ENCODE measurements around the gene EXOG. TPM values are rescaled to one million over a fixed set of nuclear protein-coding genes. Genes with fewer than 3 reads are reported as not detected.

The EXOG gene
- total RNA-seq, 6 experiments from 2014 or later = 2.7 to 5.3 (median 3.9) TPM

- intact Hi-C loops (cut with DNase I) = loop anchor here in 1 of 2 donors (5.0 kb wide), 1 partner anchor 128 kb away; no protein-coding TSS in a partner anchor
- Histone ChIP-seq H3K27me3 (no peaks in the 10 kb centered on the region), H3K4me1 (no peaks in the 10 kb centered on the region), H3K36me3 (peaks cover 0 to 49% (median 16%) of the 10 kb centered on the region in 4 donors), H3K9me3 (no peaks in the 10 kb centered on the region), H3K27ac (no peak overlapping the region), H3K4me3 (no peak overlapping the region)
- TF ChIP-seq POLR2A (IDR thresholded peaks at IDR 0.05) = no peak
- TF ChIP-seq, protein P1, sequence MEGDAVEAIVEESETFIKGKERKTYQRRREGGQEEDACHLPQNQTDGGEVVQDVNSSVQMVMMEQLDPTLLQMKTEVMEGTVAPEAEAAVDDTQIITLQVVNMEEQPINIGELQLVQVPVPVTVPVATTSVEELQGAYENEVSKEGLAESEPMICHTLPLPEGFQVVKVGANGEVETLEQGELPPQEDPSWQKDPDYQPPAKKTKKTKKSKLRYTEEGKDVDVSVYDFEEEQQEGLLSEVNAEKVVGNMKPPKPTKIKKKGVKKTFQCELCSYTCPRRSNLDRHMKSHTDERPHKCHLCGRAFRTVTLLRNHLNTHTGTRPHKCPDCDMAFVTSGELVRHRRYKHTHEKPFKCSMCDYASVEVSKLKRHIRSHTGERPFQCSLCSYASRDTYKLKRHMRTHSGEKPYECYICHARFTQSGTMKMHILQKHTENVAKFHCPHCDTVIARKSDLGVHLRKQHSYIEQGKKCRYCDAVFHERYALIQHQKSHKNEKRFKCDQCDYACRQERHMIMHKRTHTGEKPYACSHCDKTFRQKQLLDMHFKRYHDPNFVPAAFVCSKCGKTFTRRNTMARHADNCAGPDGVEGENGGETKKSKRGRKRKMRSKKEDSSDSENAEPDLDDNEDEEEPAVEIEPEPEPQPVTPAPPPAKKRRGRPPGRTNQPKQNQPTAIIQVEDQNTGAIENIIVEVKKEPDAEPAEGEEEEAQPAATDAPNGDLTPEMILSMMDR (IDR thresholded peaks at IDR 0.05) = no peak
- 44% methylated on average over 3 of the region's 3 CpGs for WGBS (ENCODE audit: insufficient coverage, low coverage, low lambda C conversion rate, missing lambda C conversion rate)
- no peak for DNase-seq
- ATAC-seq = no peak
These were observed 16.1 kb upstream of the EXOG start for GRCh38 chr3:38480093-38480445.

DNA sequence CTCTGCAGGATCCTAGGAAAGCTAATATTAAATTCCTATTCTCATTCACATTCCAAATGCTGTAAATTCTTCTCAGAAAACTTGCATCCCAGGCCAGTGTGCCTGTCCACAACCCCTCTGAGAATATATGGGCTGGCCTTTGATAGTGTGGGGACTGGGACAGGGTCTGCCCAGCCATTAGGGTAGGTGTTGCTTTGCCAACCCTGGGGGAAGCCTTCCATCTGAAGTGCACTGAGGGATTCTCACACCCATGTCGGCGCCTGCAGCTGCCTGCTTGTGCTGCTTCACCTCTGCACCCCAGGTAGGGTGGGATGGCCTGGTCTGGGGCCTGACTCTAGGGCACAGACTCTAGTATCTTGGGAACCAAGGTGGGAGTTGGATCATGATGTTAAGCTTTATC is 15.2 kb upstream of the EXOG start:
- Histone ChIP-seq H3K36me3 (peaks cover 0 to 49% (median 16%) of the 10 kb centered on the region in 4 donors), H3K27me3 (no peaks in the 10 kb centered on the region), H3K4me3 (no peak overlapping the region), H3K4me1 (no peaks in the 10 kb centered on the region), H3K27ac (no peak overlapping the region), H3K9me3 (no peaks in the 10 kb centered on the region)
- WGBS (ENCODE audit: insufficient coverage, low coverage, low lambda C conversion rate, missing lambda C conversion rate) = 80% methylated on average over 1 of the region's 2 CpGs
- TF ChIP-seq, protein P1 (IDR thresholded peaks at IDR 0.05) = no peak
- no peak for TF ChIP-seq POLR2A (IDR thresholded peaks at IDR 0.05)
- no peak for ATAC-seq
- intact Hi-C loops (cut with DNase I) = loop anchor here in 1 of 2 donors (5.0 kb wide), 1 partner anchor 129 kb away; no protein-coding TSS in a partner anchor
- no peak for DNase-seq

- no peak for TF ChIP-seq POLR2A (IDR thresholded peaks at IDR 0.05)
- TF ChIP-seq, protein P1 (IDR thresholded peaks at IDR 0.05) = no peak
- H3K36me3 ChIP-seq = peaks cover 0 to 49% (median 16%) of the 10 kb centered on the region in 4 donors
- 77% methylated on average over 8 of the region's 10 CpGs for WGBS (ENCODE audit: insufficient coverage, low coverage, low lambda C conversion rate, missing lambda C conversion rate)
These were observed 13.2 kb upstream of the EXOG start for GRCh38 chr3:38482951-38483350.

DNA sequence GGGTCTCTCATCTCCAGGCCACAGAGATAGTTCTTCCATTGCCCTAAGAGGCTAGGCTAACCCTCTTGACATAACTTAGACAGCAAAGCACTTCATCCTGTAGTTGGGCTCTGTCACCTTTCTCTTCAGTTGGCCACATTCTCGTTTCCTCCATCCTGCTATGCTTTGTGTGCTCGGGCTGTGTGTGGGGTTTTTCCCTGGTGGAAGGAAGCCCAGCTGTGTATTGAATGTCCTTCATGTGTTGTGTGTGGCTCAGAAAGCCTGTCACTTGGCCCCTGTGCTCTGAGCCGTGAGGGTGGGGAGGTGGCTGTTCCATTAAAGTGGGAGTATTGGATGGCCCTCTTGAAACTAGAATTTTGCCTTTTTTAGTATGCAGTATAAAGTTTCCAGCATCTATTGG is 8.8 kb upstream of the EXOG start:
- intact Hi-C loops (cut with DNase I) = no loop called here
- Histone ChIP-seq H3K27ac (no peak overlapping the region), H3K36me3 (peaks cover 0 to 26% (median 9%) of the 10 kb centered on the region in 4 donors), H3K4me1 (no peaks in the 10 kb centered on the region), H3K4me3 (no peak overlapping the region), H3K27me3 (no peaks in the 10 kb centered on the region), H3K9me3 (no peaks in the 10 kb centered on the region)
- TF ChIP-seq, protein P1 (IDR thresholded peaks at IDR 0.05) = no peak
- no peak for TF ChIP-seq POLR2A (IDR thresholded peaks at IDR 0.05)
- DNase-seq (no peak), ATAC-seq (no peak)
- 47% methylated on average over 3 of the region's 3 CpGs for WGBS (ENCODE audit: insufficient coverage, low coverage, low lambda C conversion rate, missing lambda C conversion rate)

More at GRCh38 chr3:38482951-38483350, 13.2 kb upstream of the EXOG start:
- ATAC-seq (no peak), DNase-seq (no peak)
- no peak overlapping the region for H3K4me3 ChIP-seq
- no peak overlapping the region for H3K27ac ChIP-seq
- H3K4me1 ChIP-seq = no peaks in the 10 kb centered on the region
- no peaks in the 10 kb centered on the region for H3K9me3 ChIP-seq
- no peaks in the 10 kb centered on the region for H3K27me3 ChIP-seq
- intact Hi-C loops (cut with DNase I) = loop anchor here in 1 of 2 donors (5.0 kb wide), 1 partner anchor 131 kb away; no protein-coding TSS in a partner anchor
